ENCODE measurements around the gene C4orf50. TPM values are rescaled to one million over a fixed set of nuclear protein-coding genes. Genes with fewer than 3 reads are reported as not detected.

C4orf50 gene
- polyA plus RNA-seq, 1 donor from 2014 or later, result not detected

- peaks cover 0 to 2% (median 0%) of the 10 kb centered on the region in 3 donors for H3K9me3 Mint-ChIP-seq
- H3K27ac Mint-ChIP-seq, result no peak overlapping the region
- H3K4me1 Mint-ChIP-seq, result no peaks in the 10 kb centered on the region
- peaks cover 19% of the 10 kb centered on the region for H3K27me3 Mint-ChIP-seq
- no peaks in the 10 kb centered on the region for H3K36me3 Mint-ChIP-seq
- H3K4me3 Mint-ChIP-seq, result no peak overlapping the region
Measured at GRCh38 chr4:5918331-5918985, 99.8 kb downstream of the C4orf50 start.

DNA sequence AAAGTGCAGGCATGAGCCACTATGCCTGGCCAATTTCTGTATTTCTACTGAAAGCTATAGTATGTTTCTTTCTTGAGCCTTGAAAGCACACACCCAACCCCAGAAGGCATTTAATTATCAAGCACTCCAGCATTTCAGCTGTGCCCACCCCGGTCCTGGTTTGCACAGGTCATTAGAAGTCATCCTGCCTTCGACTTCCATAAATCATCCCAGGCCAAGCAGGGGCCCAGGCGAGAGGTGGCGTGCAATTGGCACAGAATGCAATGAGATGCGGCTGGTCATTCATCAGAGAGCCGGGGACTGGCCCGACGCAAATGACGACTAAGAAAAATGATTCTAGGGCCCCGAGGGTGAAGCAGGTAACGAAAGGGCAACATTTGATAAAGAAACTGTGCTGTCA lies 100.6 kb downstream of the C4orf50 start:
- Mint-ChIP-seq H3K27me3 (peaks cover 16% of the 10 kb centered on the region), H3K9me3 (peaks cover 0 to 2% (median under 1%) of the 10 kb centered on the region in 3 donors), H3K4me1 (no peaks in the 10 kb centered on the region), H3K27ac (no peak overlapping the region), H3K36me3 (no peaks in the 10 kb centered on the region), H3K4me3 (peak overlapping the region in 1 of 4 donors; percentile 63)

DNA sequence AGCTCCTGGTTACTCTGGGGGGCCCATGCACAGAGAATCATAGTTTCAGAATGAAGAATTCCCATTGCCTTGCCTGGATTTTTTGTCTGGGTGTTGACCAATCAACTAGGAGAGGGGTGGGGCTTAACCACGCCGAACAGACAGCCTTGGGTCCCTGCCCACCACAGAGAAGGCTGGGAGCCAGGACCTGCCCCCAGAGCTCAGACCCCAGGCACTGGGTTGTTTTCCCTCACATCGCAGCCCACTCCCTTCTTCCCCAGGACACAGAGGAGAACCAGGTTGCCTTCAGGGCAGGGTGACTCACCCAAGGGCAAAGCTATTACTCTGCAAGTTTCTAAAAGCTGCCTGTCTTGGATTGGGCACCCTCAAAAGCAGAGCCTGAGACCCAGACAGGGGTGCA lies 102.0 kb downstream of the C4orf50 start:
- H3K36me3 Mint-ChIP-seq, result no peaks in the 10 kb centered on the region
- H3K9me3 Mint-ChIP-seq, result peaks cover 2 to 7% (median 2%) of the 10 kb centered on the region in 3 donors
- H3K27me3 Mint-ChIP-seq, result peaks cover 11% of the 10 kb centered on the region
- H3K27ac Mint-ChIP-seq, result no peak overlapping the region
- no peaks in the 10 kb centered on the region for H3K4me1 Mint-ChIP-seq
- H3K4me3 Mint-ChIP-seq, result no peak overlapping the region

GRCh38 chr4:5913454-5913853 lies 104.8 kb downstream of the C4orf50 start:
- no peak overlapping the region for H3K4me3 Mint-ChIP-seq
- peaks cover 5% of the 10 kb centered on the region for H3K27me3 Mint-ChIP-seq
- H3K4me1 Mint-ChIP-seq, result peaks cover 0 to 2% (median 0%) of the 10 kb centered on the region in 3 donors
- H3K9me3 Mint-ChIP-seq, result peaks cover 2 to 11% (median 7%) of the 10 kb centered on the region in 3 donors
- no peak overlapping the region for H3K27ac Mint-ChIP-seq
- no peaks in the 10 kb centered on the region for H3K36me3 Mint-ChIP-seq

GRCh38 chr4:5912614-5913019 lies 105.6 kb downstream of the C4orf50 start:
- peak overlapping the region in 1 of 3 donors; percentile 17 for H3K27ac Mint-ChIP-seq
- peaks cover 6 to 16% (median 11%) of the 10 kb centered on the region in 3 donors for H3K9me3 Mint-ChIP-seq
- peaks cover 0 to 2% (median 0%) of the 10 kb centered on the region in 3 donors for H3K4me1 Mint-ChIP-seq
- H3K4me3 Mint-ChIP-seq, result no peak overlapping the region
- no peaks in the 10 kb centered on the region for H3K36me3 Mint-ChIP-seq
- H3K27me3 Mint-ChIP-seq, result peaks cover 3% of the 10 kb centered on the region

DNA sequence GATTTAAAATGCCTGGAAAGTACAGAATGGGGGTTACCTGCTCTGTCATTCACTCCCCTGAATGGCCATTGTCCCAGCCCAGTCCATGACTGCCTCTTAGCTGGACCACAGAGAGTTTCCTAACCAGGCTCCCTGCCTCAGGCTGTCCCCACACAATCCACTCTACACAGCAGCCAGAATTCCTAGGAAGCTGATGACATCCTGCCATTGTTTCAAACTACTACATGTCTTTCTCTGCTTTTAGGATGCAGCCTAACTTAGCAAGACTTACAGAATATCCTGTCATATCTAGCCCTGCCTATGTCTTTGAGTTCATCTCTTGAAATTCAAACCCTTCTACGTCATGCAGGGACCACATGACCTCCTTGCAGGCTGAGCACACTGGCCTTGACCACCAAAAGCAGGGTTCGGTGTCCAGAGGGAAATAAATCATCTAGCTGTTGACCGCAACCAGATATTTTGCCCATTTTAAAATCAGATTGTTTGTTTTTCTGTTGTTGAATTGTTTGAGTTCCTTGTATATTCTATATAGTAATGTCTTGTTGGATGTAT lies 109.3 kb downstream of the C4orf50 start:
- Mint-ChIP-seq H3K4me1 (peaks cover 0 to 2% (median 0%) of the 10 kb centered on the region in 3 donors), H3K27ac (no peak overlapping the region), H3K4me3 (no peak overlapping the region), H3K27me3 (peaks cover 3% of the 10 kb centered on the region), H3K36me3 (no peaks in the 10 kb centered on the region), H3K9me3 (peaks cover 6 to 18% (median 16%) of the 10 kb centered on the region in 3 donors)

- Mint-ChIP-seq H3K27me3 (peaks cover 8% of the 10 kb centered on the region), H3K36me3 (no peaks in the 10 kb centered on the region), H3K9me3 (peaks cover 6 to 14% (median 11%) of the 10 kb centered on the region in 3 donors), H3K27ac (no peak overlapping the region), H3K4me1 (peaks cover 0 to 2% (median 0%) of the 10 kb centered on the region in 3 donors), H3K4me3 (no peak overlapping the region)
Measured at GRCh38 chr4:5906191-5906590, 112.0 kb downstream of the C4orf50 start.

DNA sequence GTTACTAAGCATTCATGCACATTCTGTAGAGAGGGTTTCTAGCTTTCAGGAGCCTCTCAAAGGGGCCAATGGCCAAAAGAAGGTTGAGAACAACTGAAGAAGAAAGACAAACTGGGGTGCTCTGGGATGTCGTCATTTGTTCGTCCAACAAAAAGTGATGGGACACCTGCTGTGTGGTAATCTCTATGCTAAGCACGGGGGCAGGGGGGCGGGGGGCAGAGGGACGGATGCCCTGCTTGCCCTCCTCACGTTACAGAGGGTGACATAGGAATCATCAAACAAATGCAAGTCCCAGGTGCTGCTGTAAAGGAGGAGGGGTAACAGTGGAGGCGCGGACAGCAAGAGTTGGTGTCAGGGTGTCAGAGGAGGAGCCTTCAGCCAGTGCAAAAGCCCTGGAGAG lies 112.5 kb downstream of the C4orf50 start:
- no peaks in the 10 kb centered on the region for H3K36me3 Mint-ChIP-seq
- peak overlapping the region in 1 of 4 donors; percentile 36 for H3K4me3 Mint-ChIP-seq
- H3K9me3 Mint-ChIP-seq, result peaks cover 6 to 14% (median 11%) of the 10 kb centered on the region in 3 donors
- H3K27ac Mint-ChIP-seq, result no peak overlapping the region
- H3K27me3 Mint-ChIP-seq, result peaks cover 10% of the 10 kb centered on the region
- peaks cover 0 to 2% (median 0%) of the 10 kb centered on the region in 3 donors for H3K4me1 Mint-ChIP-seq

DNA sequence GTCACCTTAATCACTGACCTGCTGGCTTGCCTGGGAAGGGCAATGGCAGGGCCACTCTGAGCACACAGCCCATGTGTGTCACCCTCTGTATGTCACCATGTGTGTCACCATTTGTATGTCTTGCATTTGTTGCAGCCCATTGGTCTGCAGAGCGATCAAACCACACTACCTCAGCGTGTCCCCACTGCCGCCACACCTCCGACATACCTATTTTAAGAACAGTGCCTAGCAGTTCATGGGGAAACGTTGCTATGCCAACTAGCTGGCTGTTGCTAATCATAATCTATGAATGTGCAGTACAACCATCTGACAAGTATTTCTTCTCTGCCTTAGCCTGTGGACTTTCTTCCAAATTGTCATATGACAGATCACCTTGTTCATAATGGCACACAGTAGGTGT lies 117.4 kb downstream of the C4orf50 start:
- Mint-ChIP-seq H3K4me3 (no peak overlapping the region), H3K27me3 (peaks cover 14% of the 10 kb centered on the region), H3K4me1 (no peaks in the 10 kb centered on the region), H3K9me3 (peaks cover 1 to 10% (median 8%) of the 10 kb centered on the region in 3 donors), H3K36me3 (no peaks in the 10 kb centered on the region), H3K27ac (no peak overlapping the region)

GRCh38 chr4:5899881-5900280 lies 118.3 kb downstream of the C4orf50 start:
- Mint-ChIP-seq H3K27ac (no peak overlapping the region), H3K27me3 (peaks cover 20% of the 10 kb centered on the region)

DNA sequence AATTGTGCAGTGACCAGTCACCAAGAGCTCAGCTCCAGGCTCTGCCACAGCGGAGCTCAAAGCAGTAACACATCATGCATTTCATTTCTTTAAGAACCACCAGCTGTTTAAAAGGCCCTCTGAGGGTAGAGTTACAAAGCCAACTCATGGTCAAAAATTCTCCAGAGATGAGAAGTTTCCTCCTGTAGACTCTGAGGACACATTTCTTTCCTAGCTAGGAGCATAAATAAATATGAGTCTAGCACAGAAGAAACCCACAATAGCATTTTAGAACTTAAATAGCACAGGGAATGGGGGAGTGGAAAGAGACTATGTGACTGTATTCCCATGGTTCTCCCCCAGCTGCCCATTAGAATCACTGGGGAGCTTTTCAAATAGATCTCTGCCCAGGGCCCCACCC lies 118.8 kb downstream of the C4orf50 start:
- Mint-ChIP-seq H3K27me3 (peaks cover 23% of the 10 kb centered on the region), H3K4me1 (no peaks in the 10 kb centered on the region), H3K27ac (no peak overlapping the region), H3K36me3 (no peaks in the 10 kb centered on the region), H3K4me3 (no peak overlapping the region), H3K9me3 (peaks cover 1 to 8% (median 8%) of the 10 kb centered on the region in 3 donors)

More at GRCh38 chr4:5899881-5900280, 118.3 kb downstream of the C4orf50 start:
- no peaks in the 10 kb centered on the region for H3K36me3 Mint-ChIP-seq
- peaks cover 1 to 8% (median 8%) of the 10 kb centered on the region in 3 donors for H3K9me3 Mint-ChIP-seq
- H3K4me1 Mint-ChIP-seq, result no peaks in the 10 kb centered on the region
- H3K4me3 Mint-ChIP-seq, result no peak overlapping the region

DNA sequence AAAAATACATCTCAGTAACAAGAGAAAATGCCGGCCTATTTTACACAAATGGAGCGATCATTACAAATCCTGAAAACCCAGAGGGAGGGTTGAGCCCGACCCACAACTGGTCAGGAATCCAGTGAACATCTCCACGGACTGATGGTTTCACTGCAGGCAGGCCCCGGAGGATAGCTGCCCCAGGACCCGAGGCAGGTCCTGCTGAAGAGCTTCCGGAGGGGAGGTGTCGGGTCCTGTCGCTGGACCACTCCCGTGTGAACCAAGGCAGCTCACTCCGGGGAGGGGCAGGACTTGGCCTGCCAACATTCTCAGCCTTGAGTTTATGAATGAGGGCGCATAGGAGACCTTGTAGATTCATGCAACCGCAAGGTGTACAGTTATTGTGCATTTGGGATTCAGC lies 120.6 kb downstream of the C4orf50 start:
- no peaks in the 10 kb centered on the region for H3K4me1 Mint-ChIP-seq
- H3K36me3 Mint-ChIP-seq, result no peaks in the 10 kb centered on the region
- H3K27ac Mint-ChIP-seq, result no peak overlapping the region
- H3K27me3 Mint-ChIP-seq, result peaks cover 29% of the 10 kb centered on the region
- peaks cover 3 to 8% (median 8%) of the 10 kb centered on the region in 3 donors for H3K9me3 Mint-ChIP-seq
- no peak overlapping the region for H3K4me3 Mint-ChIP-seq

GRCh38 chr4:5895287-5895686 lies 122.9 kb downstream of the C4orf50 start:
- no peaks in the 10 kb centered on the region for H3K36me3 Mint-ChIP-seq
- H3K4me1 Mint-ChIP-seq, result peaks cover 0 to 2% (median 0%) of the 10 kb centered on the region in 3 donors
- H3K27ac Mint-ChIP-seq, result no peak overlapping the region
- peaks cover 33% of the 10 kb centered on the region for H3K27me3 Mint-ChIP-seq
- H3K4me3 Mint-ChIP-seq, result no peak overlapping the region
- H3K9me3 Mint-ChIP-seq, result peaks cover 3 to 8% (median 8%) of the 10 kb centered on the region in 3 donors

DNA sequence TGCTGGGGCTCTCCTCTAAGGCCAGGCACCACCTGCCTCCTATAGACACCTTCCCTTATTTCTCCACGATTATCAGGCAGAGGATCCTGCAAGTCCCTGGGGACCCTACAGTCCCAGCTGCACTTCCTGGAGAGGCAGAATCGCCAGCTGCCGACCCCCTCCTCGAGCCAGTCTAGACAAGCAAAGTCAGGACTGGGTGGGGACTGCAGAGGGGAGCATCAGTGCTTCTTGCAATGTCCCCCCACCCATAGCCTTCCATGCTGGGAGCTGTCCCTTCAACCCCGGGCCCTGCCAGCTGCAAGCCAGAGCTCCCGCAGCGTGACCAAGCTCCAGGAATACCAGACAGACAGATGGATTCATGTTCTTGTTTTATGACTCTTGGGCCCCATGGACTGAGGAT lies 124.0 kb downstream of the C4orf50 start:
- Mint-ChIP-seq H3K9me3 (peaks cover 3 to 8% (median 8%) of the 10 kb centered on the region in 3 donors), H3K4me3 (no peak overlapping the region), H3K4me1 (peaks cover 0 to 2% (median 0%) of the 10 kb centered on the region in 3 donors), H3K27ac (no peak overlapping the region), H3K36me3 (no peaks in the 10 kb centered on the region), H3K27me3 (peaks cover 42% of the 10 kb centered on the region)

DNA sequence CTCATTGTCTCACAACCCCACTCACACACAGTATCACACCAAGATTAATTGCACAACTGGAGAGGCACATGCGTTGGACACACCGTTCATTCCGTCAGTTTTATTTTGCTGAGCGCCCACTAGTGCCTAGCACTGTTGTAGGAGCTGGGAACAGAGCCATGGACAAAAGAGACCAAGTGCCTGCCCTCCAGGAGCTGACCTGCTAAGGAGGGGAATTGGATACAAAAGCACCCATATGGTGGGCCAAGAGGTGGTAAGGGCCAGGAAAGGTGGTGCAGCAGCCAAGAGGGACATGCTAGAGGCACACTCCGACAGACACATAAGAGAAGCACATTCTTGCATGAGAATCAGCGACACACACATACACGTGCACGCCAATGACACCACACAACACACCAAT lies 124.6 kb downstream of the C4orf50 start:
- peaks cover 3 to 8% (median 8%) of the 10 kb centered on the region in 3 donors for H3K9me3 Mint-ChIP-seq

More for the DNA sequence above, 124.6 kb downstream of the C4orf50 start:
- Mint-ChIP-seq H3K27ac (peak overlapping the region in 1 of 3 donors; percentile 63), H3K4me3 (no peak overlapping the region), H3K36me3 (no peaks in the 10 kb centered on the region), H3K4me1 (peaks cover 0 to 2% (median 0%) of the 10 kb centered on the region in 3 donors), H3K27me3 (peaks cover 48% of the 10 kb centered on the region)
